ENCODE measurements around the gene SLC25A14.

DNA sequence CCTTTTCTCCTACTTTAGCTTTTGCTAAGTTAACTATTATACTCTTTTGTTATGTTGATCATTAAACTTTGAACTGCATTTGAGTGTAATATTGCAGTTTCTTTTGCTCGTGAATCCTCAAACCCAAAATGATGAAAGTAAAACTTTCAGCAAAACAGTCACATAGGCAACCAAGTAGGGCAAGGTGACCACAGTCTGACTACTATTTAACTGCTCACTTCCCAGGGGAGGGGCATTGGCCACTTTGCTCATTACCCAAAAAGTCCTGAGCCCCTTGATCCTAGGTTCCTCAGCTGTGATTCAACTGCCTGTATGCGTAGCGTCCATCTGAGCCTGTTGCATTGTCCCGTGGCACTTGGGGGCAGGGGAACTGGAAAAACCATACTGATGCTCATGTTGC lies 79.0 kb downstream of the SLC25A14 start:
- TF ChIP-seq EZH2 (IDR thresholded peaks at IDR 0.05; ENCODE audit: insufficient read depth, poor library complexity, severe bottlenecking) (no peak), EZH2phosphoT487 (IDR thresholded peaks at IDR 0.05; ENCODE audit: insufficient read depth, low read depth) (no peak)
